GM12891 (cell line): ENCODE measurements around the gene ANKRD6.

ENCODE experiments used
- DNase-seq: peaks from one replicate; pipeline ENCODE4 v3.0.0; 2011; ENCODE audit warnings: low spot score; ENCODE audit not compliant: insufficient read length
- FAIRE-seq: peaks from 2 replicates; lab custom pipeline; 2011; peaks lifted over from hg19 to GRCh38; lab: Jason Lieb, UNC
- PAX5 ChIP-seq: IDR thresholded peaks from 2 replicates; pipeline ENCODE4 v1.6.1; 2011; ENCODE audit warnings: low read length, moderate library complexity, mild to moderate bottlenecking; ENCODE audit not compliant: insufficient read depth, severe bottlenecking
- POLR2A ChIP-seq: IDR thresholded peaks from 2 replicates; pipeline ENCODE4 v1.6.1; 2011; ENCODE audit warnings: low read depth, low read length, control low read depth
- POLR2AphosphoS5 ChIP-seq: IDR thresholded peaks from 2 replicates; pipeline ENCODE4 v1.6.1; 2011; ENCODE audit warnings: low read depth, low read length, control low read depth
- POU2F2 ChIP-seq: IDR thresholded peaks from 2 replicates; pipeline ENCODE4 v1.6.1; 2011; ENCODE audit warnings: low read depth, mild to moderate bottlenecking, control low read depth, low read length, moderate library complexity
- SPI1 ChIP-seq: IDR thresholded peaks from 2 replicates; pipeline ENCODE4 v1.6.1; 2011; ENCODE audit warnings: low read depth, low read length, control low read depth
- TAF1 ChIP-seq: IDR thresholded peaks from 2 replicates; pipeline ENCODE4 v1.6.1; 2011; ENCODE audit warnings: low read depth, low read length, control low read depth

The ANKRD6 gene

GRCh38 chr6:89505847-89506246, 72.9 kb downstream of the ANKRD6 start:
- DNase-seq (no peak), FAIRE-seq (no peak)
- no peak for TF ChIP-seq TAF1
- no peak for TF ChIP-seq POLR2A
- no peak for TF ChIP-seq PAX5
- no peak for TF ChIP-seq POU2F2
- no peak for TF ChIP-seq SPI1
- no peak for TF ChIP-seq POLR2AphosphoS5

- no peak for TF ChIP-seq SPI1
- no peak for TF ChIP-seq POU2F2
- TF ChIP-seq TAF1: no peak
- no peak for TF ChIP-seq PAX5
- no peak for TF ChIP-seq POLR2A
- TF ChIP-seq POLR2AphosphoS5: no peak
- no peak for DNase-seq
- no peak for FAIRE-seq
Measured at GRCh38 chr6:89506716-89507617, 74.0 kb downstream of the ANKRD6 start.

- FAIRE-seq: no peak
- DNase-seq: no peak
- TF ChIP-seq PAX5: no peak
- no peak for TF ChIP-seq POLR2A
- TF ChIP-seq SPI1: no peak
- TF ChIP-seq TAF1: no peak
- TF ChIP-seq POU2F2: no peak
- TF ChIP-seq POLR2AphosphoS5: no peak
Measured at GRCh38 chr6:89508755-89509563, 76.0 kb downstream of the ANKRD6 start.

GRCh38 chr6:89509777-89510281, 76.9 kb downstream of the ANKRD6 start:
- TF ChIP-seq POU2F2: no peak
- TF ChIP-seq PAX5: no peak
- no peak for TF ChIP-seq TAF1
- no peak for TF ChIP-seq POLR2AphosphoS5
- no peak for TF ChIP-seq SPI1
- no peak for TF ChIP-seq POLR2A
- DNase-seq (no peak), FAIRE-seq (peak; percentile 9)

GRCh38 chr6:89510393-89510792, 77.4 kb downstream of the ANKRD6 start:
- DNase-seq (no peak), FAIRE-seq (no peak)
- no peak for TF ChIP-seq SPI1
- no peak for TF ChIP-seq POLR2AphosphoS5
- no peak for TF ChIP-seq POU2F2
- TF ChIP-seq POLR2A: no peak
- TF ChIP-seq PAX5: no peak
- TF ChIP-seq TAF1: no peak

- TF ChIP-seq PAX5 (no peak), TAF1 (no peak), POLR2A (no peak), POLR2AphosphoS5 (no peak), POU2F2 (no peak), SPI1 (no peak)
- DNase-seq (no peak), FAIRE-seq (no peak)
Measured at GRCh38 chr6:89518352-89519055, 85.6 kb downstream of the ANKRD6 start.

GRCh38 chr6:89520736-89521135, 87.8 kb downstream of the ANKRD6 start:
- DNase-seq (no peak), FAIRE-seq (no peak)
- TF ChIP-seq POLR2AphosphoS5 (no peak), TAF1 (no peak), SPI1 (no peak), POU2F2 (no peak), POLR2A (no peak), PAX5 (no peak)

- TF ChIP-seq SPI1 (no peak), TAF1 (no peak), PAX5 (no peak), POLR2A (no peak)
- DNase-seq (no peak), FAIRE-seq (no peak)
Measured at GRCh38 chr6:89522778-89523177, 89.8 kb downstream of the ANKRD6 start.
